ENCODE measurements around the gene TAF4. TPM values are rescaled to one million over a fixed set of nuclear protein-coding genes. Genes with fewer than 3 reads are reported as not detected.
"Not testable (repeated sequence)": the region's sequence is repeated elsewhere in the genome, so short reads cannot be mapped to it uniquely, and the experiment has no call there.

Gene TAF4
- total RNA-seq, 4 donors from 2014 or later: 12.0 to 19.9 (median 16.2) TPM

DNA sequence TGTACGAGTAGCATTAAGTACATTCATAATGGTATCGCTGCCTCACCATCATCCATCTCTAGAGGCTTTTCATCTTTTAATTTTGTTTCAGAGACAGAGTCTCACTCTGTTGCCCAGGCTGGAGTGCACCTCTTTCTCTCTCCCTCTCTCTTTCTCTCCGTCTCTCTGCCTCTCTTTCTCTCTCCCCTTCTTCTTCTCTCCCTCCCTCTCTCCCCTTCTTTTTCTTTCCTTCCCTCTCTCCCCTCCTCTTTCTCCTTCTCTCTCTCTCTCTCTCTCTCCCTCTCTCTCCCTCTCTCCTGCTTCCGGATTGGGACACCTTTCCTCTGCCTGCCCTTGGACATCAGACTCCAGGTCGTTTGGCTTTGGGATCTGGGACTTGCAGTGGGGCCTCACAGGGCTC lies 17.6 kb upstream of the TAF4 start:
- Histone ChIP-seq H3K27me3 (peaks cover 0 to 67% (median 2%) of the 10 kb centered on the region in 4 donors), H3K36me3 (no peaks in the 10 kb centered on the region), H3K4me3 (no peak overlapping the region), H3K9me3 (peaks cover 0 to 12% (median 5%) of the 10 kb centered on the region in 4 donors), H3K4me1 (no peaks in the 10 kb centered on the region), H3K27ac (replicated peaks in 1 of 4) (no peak overlapping the region)
- DNase-seq (ENCODE audit: extremely low spot score): no peak
- 54% methylated on average over 5 of the region's 5 CpGs for WGBS
- no peak for TF ChIP-seq EP300 (IDR thresholded peaks at IDR 0.05)
- no peak for TF ChIP-seq POLR2AphosphoS5 (IDR thresholded peaks at IDR 0.05)
- TF ChIP-seq, protein P1, sequence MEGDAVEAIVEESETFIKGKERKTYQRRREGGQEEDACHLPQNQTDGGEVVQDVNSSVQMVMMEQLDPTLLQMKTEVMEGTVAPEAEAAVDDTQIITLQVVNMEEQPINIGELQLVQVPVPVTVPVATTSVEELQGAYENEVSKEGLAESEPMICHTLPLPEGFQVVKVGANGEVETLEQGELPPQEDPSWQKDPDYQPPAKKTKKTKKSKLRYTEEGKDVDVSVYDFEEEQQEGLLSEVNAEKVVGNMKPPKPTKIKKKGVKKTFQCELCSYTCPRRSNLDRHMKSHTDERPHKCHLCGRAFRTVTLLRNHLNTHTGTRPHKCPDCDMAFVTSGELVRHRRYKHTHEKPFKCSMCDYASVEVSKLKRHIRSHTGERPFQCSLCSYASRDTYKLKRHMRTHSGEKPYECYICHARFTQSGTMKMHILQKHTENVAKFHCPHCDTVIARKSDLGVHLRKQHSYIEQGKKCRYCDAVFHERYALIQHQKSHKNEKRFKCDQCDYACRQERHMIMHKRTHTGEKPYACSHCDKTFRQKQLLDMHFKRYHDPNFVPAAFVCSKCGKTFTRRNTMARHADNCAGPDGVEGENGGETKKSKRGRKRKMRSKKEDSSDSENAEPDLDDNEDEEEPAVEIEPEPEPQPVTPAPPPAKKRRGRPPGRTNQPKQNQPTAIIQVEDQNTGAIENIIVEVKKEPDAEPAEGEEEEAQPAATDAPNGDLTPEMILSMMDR (IDR thresholded peaks at IDR 0.05): no peak
- TF ChIP-seq POLR2A (IDR thresholded peaks at IDR 0.05; ENCODE audit: low read depth): no peak
- intact Hi-C loops (cut with DNase I): no loop called here

DNA sequence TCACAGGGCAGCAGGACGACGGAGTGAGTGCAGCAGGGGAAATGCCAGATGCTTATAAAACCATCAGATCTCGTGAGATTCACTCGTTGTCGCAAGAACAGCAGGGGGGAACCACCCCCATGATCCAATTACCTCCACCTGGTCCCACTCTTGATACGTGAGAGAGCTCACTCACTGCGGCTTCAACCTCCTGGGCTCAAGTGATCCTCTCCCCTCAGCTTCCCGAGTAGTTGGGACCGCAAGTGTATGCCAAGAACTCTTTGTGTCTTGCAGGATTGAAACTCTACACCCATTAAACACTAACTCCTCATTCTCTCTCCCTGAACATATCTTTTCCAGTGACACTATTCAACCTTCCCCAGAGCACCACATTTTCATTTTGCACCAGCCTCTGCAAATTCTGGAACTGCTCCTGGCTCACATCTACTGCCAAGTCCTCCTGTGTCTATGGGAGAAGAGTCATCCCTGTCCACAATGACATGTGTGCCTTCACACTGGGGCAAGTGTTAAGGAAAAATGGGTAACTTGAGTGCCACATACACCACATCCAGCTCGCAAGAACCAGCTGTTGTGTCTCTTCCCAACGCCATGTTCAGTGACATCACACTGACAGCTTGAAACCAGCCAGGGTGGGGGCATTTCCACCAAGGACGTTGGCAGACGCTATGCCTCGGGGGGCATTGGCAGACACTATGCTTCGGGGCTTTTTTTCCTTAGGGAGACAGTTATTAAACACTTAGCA lies 14.7 kb upstream of the TAF4 start:
- peaks cover 0 to 41% (median 0%) of the 10 kb centered on the region in 4 donors for H3K27me3 ChIP-seq
- H3K9me3 ChIP-seq: peaks cover 2 to 30% (median 19%) of the 10 kb centered on the region in 4 donors
- intact Hi-C loops (cut with DNase I): no loop called here
- DNase-seq (ENCODE audit: extremely low spot score): no peak
- no peak overlapping the region for H3K27ac ChIP-seq (replicated peaks in 1 of 4)
- H3K4me3 ChIP-seq: no peak overlapping the region
- no peaks in the 10 kb centered on the region for H3K36me3 ChIP-seq
- WGBS: 63% methylated on average over 12 of the region's 15 CpGs
- no peaks in the 10 kb centered on the region for H3K4me1 ChIP-seq
- TF ChIP-seq EP300 (IDR thresholded peaks at IDR 0.05) (no peak), POLR2AphosphoS5 (IDR thresholded peaks at IDR 0.05) (no peak), POLR2A (IDR thresholded peaks at IDR 0.05; ENCODE audit: low read depth) (no peak)
- TF ChIP-seq, protein P1 (IDR thresholded peaks at IDR 0.05): no peak

DNA sequence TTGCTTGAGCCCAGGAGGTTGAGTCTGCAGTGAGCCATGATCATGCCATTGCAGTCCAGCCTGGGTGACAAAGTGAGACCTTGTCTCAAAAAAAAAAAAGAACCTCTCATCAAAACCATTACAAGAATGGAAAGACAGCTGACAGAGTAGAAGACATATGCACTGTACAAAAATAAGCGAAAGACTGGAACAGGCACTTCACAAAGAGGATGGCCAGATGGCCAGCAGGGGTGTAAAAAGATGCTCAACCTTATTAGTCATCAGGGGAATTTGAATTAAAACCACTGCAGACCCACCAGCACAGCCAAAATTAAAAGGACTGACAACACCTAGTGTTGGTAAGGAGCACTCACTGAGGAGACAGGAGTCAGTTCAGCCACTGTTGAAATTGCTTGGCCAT lies 13.5 kb upstream of the TAF4 start:
- Histone ChIP-seq H3K27ac (replicated peaks in 1 of 4) (no peak overlapping the region), H3K27me3 (peaks cover 0 to 34% (median 0%) of the 10 kb centered on the region in 4 donors), H3K36me3 (no peaks in the 10 kb centered on the region), H3K4me3 (no peak overlapping the region), H3K4me1 (no peaks in the 10 kb centered on the region), H3K9me3 (peaks cover 3 to 37% (median 23%) of the 10 kb centered on the region in 4 donors)
- DNase-seq (ENCODE audit: extremely low spot score): no peak
- intact Hi-C loops (cut with DNase I): no loop called here
- no peak for TF ChIP-seq POLR2A (IDR thresholded peaks at IDR 0.05; ENCODE audit: low read depth)
- TF ChIP-seq, protein P1 (IDR thresholded peaks at IDR 0.05): no peak
- WGBS: 93% methylated on average over 1 of the region's 1 CpG

DNA sequence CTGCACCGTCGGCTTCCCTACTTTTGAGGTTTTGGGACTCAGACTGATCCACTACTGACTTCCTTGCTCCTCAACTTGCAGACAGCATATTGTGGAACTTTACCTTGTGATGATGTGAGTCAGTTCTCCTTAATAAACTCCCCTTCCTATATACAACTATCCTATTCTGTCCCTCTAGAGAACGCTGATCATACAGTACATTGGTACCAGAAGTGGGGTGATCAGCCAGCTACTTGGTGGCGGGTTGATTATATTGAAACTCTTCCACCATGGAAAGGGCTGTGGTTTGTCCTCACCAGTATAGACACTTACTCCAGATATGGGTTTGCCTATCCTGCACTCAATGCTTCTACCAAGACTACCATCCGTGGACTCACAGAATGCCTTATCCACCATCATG lies 7.6 kb upstream of the TAF4 start:
- H3K36me3 ChIP-seq: no peaks in the 10 kb centered on the region
- intact Hi-C loops (cut with DNase I): loop anchor here (2.0 kb wide), 1 partner anchor 43 kb away; no protein-coding TSS in a partner anchor
- H3K4me1 ChIP-seq: no peaks in the 10 kb centered on the region
- H3K9me3 ChIP-seq: peaks cover 3 to 36% (median 23%) of the 10 kb centered on the region in 4 donors
- no peak for DNase-seq (ENCODE audit: extremely low spot score)
- no peak overlapping the region for H3K27ac ChIP-seq (replicated peaks in 1 of 4)
- TF ChIP-seq POLR2A (IDR thresholded peaks at IDR 0.05; ENCODE audit: low read depth) (no peak), EP300 (IDR thresholded peaks at IDR 0.05) (no peak), POLR2AphosphoS5 (IDR thresholded peaks at IDR 0.05) (no peak)
- TF ChIP-seq, protein P1 (IDR thresholded peaks at IDR 0.05): no peak
- no peak overlapping the region for H3K4me3 ChIP-seq
- H3K27me3 ChIP-seq: peaks cover 0 to under 1% (median 0%) of the 10 kb centered on the region in 4 donors
- 90% methylated on average over 5 of the region's 5 CpGs for WGBS

GRCh38 chr20:62071669-62072430 lies 6.2 kb upstream of the TAF4 start:
- not testable (repeated sequence) for H3K36me3 ChIP-seq
- intact Hi-C loops (cut with DNase I): loop anchor here (2.0 kb wide), 1 partner anchor 45 kb away; no protein-coding TSS in a partner anchor

More at GRCh38 chr20:62071669-62072430, 6.2 kb upstream of the TAF4 start:
- not testable (repeated sequence) for H3K27ac ChIP-seq (replicated peaks in 1 of 4); DNase-seq (ENCODE audit: extremely low spot score); H3K4me3 ChIP-seq; H3K27me3 ChIP-seq
- H3K4me1 ChIP-seq: peaks cover 10 to 14% (median 12%) of the 10 kb centered on the region in 4 donors
- WGBS: 87% methylated on average over 8 of the region's 8 CpGs
- H3K9me3 ChIP-seq: peaks cover 3 to 31% (median 22%) of the 10 kb centered on the region in 4 donors
